Endothelial cell of umbilical vein (primary cell): ENCODE data around the gene SEPTIN10. TPM values are rescaled to one million over a fixed set of nuclear protein-coding genes. Genes with fewer than 3 reads are reported as not detected.

ENCODE experiments used
- BruUV-seq: library from RNA; stranded (reverse); fragments of 400-500 nt; replicated peaks from 2 replicates; lab custom pipeline; 2021; lab: Mats Ljungman, UMichigan
- CTCF ChIA-PET: fragments of 300-600, 350-600 bp; sonication (Branson Sonifier 250); formaldehyde crosslinking; loops from one replicate; lab custom pipeline; 2021; ENCODE audit warnings: antibody characterized with exemption, inconsistent platforms; lab: Charles Lee
- POLR2A ChIA-PET: fragments of 300-600, 350-600 bp; sonication (Branson Sonifier 250); formaldehyde crosslinking; loops from one replicate; lab custom pipeline; 2021; ENCODE audit warnings: antibody characterized with exemption, inconsistent platforms; lab: Charles Lee
- DNase-seq: peaks from one replicate; pipeline ENCODE4 v3.0.0-alpha.2; 2011; ENCODE audit warnings: low read depth, low spot score
- FAIRE-seq: peaks from 2 replicates; lab custom pipeline; 2011; peaks lifted over from hg19 to GRCh38; lab: Jason Lieb, UNC
- H2AFZ ChIP-seq: 2 replicates; pipeline ENCODE4 v1.6.0; 2012; ENCODE audit warnings: low read depth, low read length, control low read depth, inconsistent platforms
- H3K27ac ChIP-seq: 2 replicates; pipeline ENCODE4 v1.5.1; 2011; ENCODE audit warnings: low read depth, mild to moderate bottlenecking, control low read depth, low read length, moderate library complexity; ENCODE audit not compliant: insufficient read depth
- H3K27me3 ChIP-seq, 2 experiments: 2 replicates each; pipeline versions ENCODE4 v1.6.0 to v1.6.1; 2011; ENCODE audit warnings: low read length in 2 of 2, mixed read lengths in 1 of 2; ENCODE audit not compliant: control insufficient read depth in 2 of 2, insufficient read depth in 2 of 2
- H3K36me3 ChIP-seq, 2 experiments: 2 replicates in 1 of 2; 3 replicates in 1 of 2; pipeline ENCODE4 v1.5.1; 2011; ENCODE audit warnings: low read length in 2 of 2, mild to moderate bottlenecking in 1 of 2, moderate library complexity in 1 of 2; ENCODE audit not compliant: control insufficient read depth in 2 of 2, insufficient read depth in 2 of 2; ENCODE audit errors: extremely low read depth in 1 of 2
- H3K4me1 ChIP-seq: 3 replicates; pipeline ENCODE4 v1.5.1; 2011; ENCODE audit warnings: mild to moderate bottlenecking, low read length; ENCODE audit not compliant: control insufficient read depth, insufficient read depth; ENCODE audit errors: extremely low read depth
- H3K4me2 ChIP-seq: 2 replicates; pipeline ENCODE4 v1.6.1; 2011; ENCODE audit warnings: low read length, control low read depth, mixed read lengths; ENCODE audit not compliant: insufficient read depth
- H3K4me3 ChIP-seq, 3 experiments: fragments of 200-600 bp in 1 of 3; sonication (generic), shearing (Covaris generic) in 1 of 3; replicated peaks in 1 of 3; 2 replicates each; pipeline ENCODE4 v1.5.1; 2011 to 2016; ENCODE audit warnings: control low read depth in 3 of 3, low read length in 3 of 3, mild to moderate bottlenecking in 2 of 3, inconsistent platforms in 1 of 3, low read depth in 1 of 3, moderate library complexity in 1 of 3; ENCODE audit not compliant: insufficient read depth in 1 of 3
- H3K79me2 ChIP-seq: 2 replicates; pipeline ENCODE4 v1.6.0; 2012; ENCODE audit warnings: low read length, inconsistent platforms; ENCODE audit not compliant: control insufficient read depth, insufficient read depth
- H3K9ac ChIP-seq: replicated peaks from 2 replicates; pipeline ENCODE3; 2011; ENCODE audit warnings: low read length, control low read depth; ENCODE audit not compliant: insufficient read depth; ENCODE audit errors: extremely low read depth
- H3K9me1 ChIP-seq: replicated peaks from 3 replicates; pipeline ENCODE4 v1.6.0; 2011; ENCODE audit warnings: mild to moderate bottlenecking, low read length; ENCODE audit not compliant: control insufficient read depth, insufficient read depth; ENCODE audit errors: extremely low read depth
- H3K9me3 ChIP-seq: replicated peaks from 2 replicates; pipeline ENCODE4 v1.5.1; 2012; ENCODE audit warnings: low read length, inconsistent platforms; ENCODE audit not compliant: control insufficient read depth, insufficient read depth
- H4K20me1 ChIP-seq: replicated peaks from 2 replicates; pipeline ENCODE3; 2011; ENCODE audit warnings: mild to moderate bottlenecking, low read length; ENCODE audit not compliant: control insufficient read depth, insufficient read depth; ENCODE audit errors: extremely low read depth
- EZH2 ChIP-seq: IDR thresholded peaks from 2 replicates; pipeline ENCODE4 v1.6.1; 2012; ENCODE audit warnings: borderline replicate concordance, low read depth, mild to moderate bottlenecking, moderate library complexity, low read length, inconsistent platforms; ENCODE audit not compliant: severe bottlenecking
- FOS ChIP-seq: IDR thresholded peaks from 2 replicates; pipeline ENCODE4 v1.6.1; 2011; ENCODE audit warnings: mild to moderate bottlenecking, low read length, moderate library complexity, borderline replicate concordance; ENCODE audit not compliant: insufficient read depth
- GATA2 ChIP-seq: IDR thresholded peaks from 2 replicates; pipeline ENCODE4 v1.7.0; 2011; ENCODE audit warnings: low read depth, mild to moderate bottlenecking, moderate library complexity, mixed read lengths, low read length; ENCODE audit not compliant: insufficient read length, insufficient read depth
- JUN ChIP-seq: IDR thresholded peaks from 2 replicates; pipeline ENCODE4 v1.6.1; 2011; ENCODE audit warnings: borderline replicate concordance, low read depth; ENCODE audit not compliant: insufficient read length, insufficient read depth
- MAX ChIP-seq: IDR thresholded peaks from 2 replicates; pipeline ENCODE4 v1.6.1; 2011; ENCODE audit not compliant: insufficient read depth, insufficient read length
- MYC ChIP-seq: IDR thresholded peaks from one replicate; pipeline ENCODE4 v1.6.1; 2011; ENCODE audit warnings: mild to moderate bottlenecking, low read depth, low read length
- POLR2A ChIP-seq: IDR thresholded peaks from 2 replicates; pipeline ENCODE4 v1.6.1; 2012; ENCODE audit warnings: low read depth, mild to moderate bottlenecking, control low read depth, low read length
- POLR2AphosphoS5 ChIP-seq: IDR thresholded peaks from 2 replicates; pipeline ENCODE4 v1.6.1; 2012; ENCODE audit warnings: low read depth, mild to moderate bottlenecking, control low read depth, low read length, moderate library complexity; ENCODE audit not compliant: insufficient read depth
- dilution Hi-C: fragments of 300-500 bp; cut with MboI; formaldehyde crosslinking; loops from one replicate; pipeline ENCODE4 v1.15.0; 2019; ENCODE audit warnings: low sequenced_read_pairs; ENCODE audit not compliant: extremely low pct_ligation_motif_present
- intact Hi-C: fragments of 100-400 bp; cut with micrococcal nuclease; formaldehyde crosslinking; loops from one replicate; pipeline ENCODE4 v1.10.0; 2022
- polyA plus RNA-seq, 4 experiments: library from polyadenylated mRNA; depleted of rRNA in 3 of 4; stranded (reverse) in 3 of 4; unstranded in 1 of 4; fragments of >200 nt; gene quantifications; 2 replicates each; pipeline versions ENCODE4 v1.2.1 to v1.2.3, GENCODE V29; 2011 to 2012; ENCODE audit warnings: missing spikeins in 1 of 4
- total RNA-seq: library from RNA; stranded (reverse); gene quantifications from 2 replicates; pipeline ENCODE4 v1.2.3, GENCODE V29; 2021
- TF ChIP-seq, protein P1 (sequence below), 2 donors: IDR thresholded peaks; 1 replicate in 1 of 2; 2 replicates in 1 of 2; pipeline ENCODE4 v1.5.1; 2011; ENCODE audit warnings: low read length in 2 of 2, mild to moderate bottlenecking in 2 of 2, moderate library complexity in 2 of 2, control low read depth in 1 of 2, inconsistent platforms in 1 of 2, low read depth in 1 of 2; ENCODE audit not compliant: insufficient read depth in 1 of 2; ENCODE audit errors: extremely low read depth in 1 of 2

SEPTIN10 gene
- total and polyA plus RNA-seq, 2 donors (not counting 3 experiments of a cell fraction or from before 2014, with no cell fraction given), result 26.1 to 121 TPM

- Histone ChIP-seq H3K27me3 (no peaks in the 10 kb centered on the region), H3K4me3 (no peak overlapping the region), H3K9ac (no peak overlapping the region), H2AFZ (no peak overlapping the region), H3K9me3 (no peaks in the 10 kb centered on the region), H4K20me1 (no peaks in the 10 kb centered on the region), H3K9me1 (no peaks in the 10 kb centered on the region), H3K4me2 (no peak overlapping the region), H3K4me1 (no peaks in the 10 kb centered on the region), H3K27ac (no peak overlapping the region), H3K79me2 (no peaks in the 10 kb centered on the region), H3K36me3 (no peaks in the 10 kb centered on the region)
- DNase-seq (no peak), FAIRE-seq (no peak)
- CTCF ChIA-PET, result interaction anchor here (0.7 to 7.7 kb wide), 5 partner anchors 11 to 653 kb away, joined by 3 to 163 read pairs (median 8); partner anchors contain the start of gene SH3RF3
- intact Hi-C loops (loop anchor here (2.0 kb wide), 1 partner anchor 242 kb away; no protein-coding TSS in a partner anchor), dilution Hi-C loops (no loop called here)
- TF ChIP-seq, protein P1, sequence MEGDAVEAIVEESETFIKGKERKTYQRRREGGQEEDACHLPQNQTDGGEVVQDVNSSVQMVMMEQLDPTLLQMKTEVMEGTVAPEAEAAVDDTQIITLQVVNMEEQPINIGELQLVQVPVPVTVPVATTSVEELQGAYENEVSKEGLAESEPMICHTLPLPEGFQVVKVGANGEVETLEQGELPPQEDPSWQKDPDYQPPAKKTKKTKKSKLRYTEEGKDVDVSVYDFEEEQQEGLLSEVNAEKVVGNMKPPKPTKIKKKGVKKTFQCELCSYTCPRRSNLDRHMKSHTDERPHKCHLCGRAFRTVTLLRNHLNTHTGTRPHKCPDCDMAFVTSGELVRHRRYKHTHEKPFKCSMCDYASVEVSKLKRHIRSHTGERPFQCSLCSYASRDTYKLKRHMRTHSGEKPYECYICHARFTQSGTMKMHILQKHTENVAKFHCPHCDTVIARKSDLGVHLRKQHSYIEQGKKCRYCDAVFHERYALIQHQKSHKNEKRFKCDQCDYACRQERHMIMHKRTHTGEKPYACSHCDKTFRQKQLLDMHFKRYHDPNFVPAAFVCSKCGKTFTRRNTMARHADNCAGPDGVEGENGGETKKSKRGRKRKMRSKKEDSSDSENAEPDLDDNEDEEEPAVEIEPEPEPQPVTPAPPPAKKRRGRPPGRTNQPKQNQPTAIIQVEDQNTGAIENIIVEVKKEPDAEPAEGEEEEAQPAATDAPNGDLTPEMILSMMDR (IDR thresholded peaks at IDR 0.05; ENCODE audit: extremely low read depth in 1 of 2, insufficient read depth in 1 of 2, low read depth in 1 of 2, low read length in 2 of 2), result no peak
- TF ChIP-seq FOS (no peak), GATA2 (no peak), POLR2A (no peak), EZH2 (no peak), MAX (no peak), POLR2AphosphoS5 (no peak), MYC (no peak), JUN (no peak)
- BruUV-seq, result no TSS peak
- POLR2A ChIA-PET, result no interaction called here
Measured at GRCh38 chr2:109508556-109508955, 105.2 kb downstream of the SEPTIN10 start.
